H1 (cell line): ENCODE results near the gene TPP1. TPM values are rescaled to one million over a fixed set of nuclear protein-coding genes. Genes with fewer than 3 reads are reported as not detected.
A peak's percentile ranks its signal among the peaks of the same experiment; 100 is the strongest.

Source experiments
- CTCF ChIA-PET: fragments of 300-600 bp; sonication (Branson Sonifier 250); formaldehyde crosslinking; loops from one replicate; lab custom pipeline; 2021; ENCODE audit not compliant: partially characterized antibody; lab: Charles Lee
- POLR2A ChIA-PET: fragments of 300-600 bp; sonication (Branson Sonifier 250); formaldehyde crosslinking; loops from one replicate; lab custom pipeline; 2021; ENCODE audit warnings: inconsistent platforms; ENCODE audit not compliant: partially characterized antibody; lab: Charles Lee
- DNase-seq, 2 experiments: peaks; one replicate each; pipeline versions ENCODE4 v3.0.0 to v3.0.0-alpha.2; 2010 to 2022; ENCODE audit warnings: low spot score in 2 of 2, low read depth in 1 of 2, mixed read lengths in 1 of 2
- FAIRE-seq: peaks from 2 replicates; lab custom pipeline; 2011; peaks lifted over from hg19 to GRCh38; lab: Jason Lieb, UNC
- H2AFZ ChIP-seq: 2 replicates; pipeline ENCODE4 v1.8.1; 2012; ENCODE audit warnings: low read length, inconsistent platforms
- H2AK5ac ChIP-seq: 2 replicates; pipeline ENCODE4 v1.6.1; 2013; ENCODE audit warnings: low read depth, low read length
- H2BK120ac ChIP-seq: replicated peaks from 2 replicates; pipeline ENCODE3; 2013; ENCODE audit warnings: low read depth, low read length, inconsistent platforms
- H2BK12ac ChIP-seq: 2 replicates; pipeline ENCODE4 v1.6.1; 2013; ENCODE audit warnings: low read depth, low read length
- H2BK15ac ChIP-seq: 2 replicates; pipeline ENCODE4 v1.6.1; 2013; ENCODE audit warnings: low read length
- H2BK20ac ChIP-seq: 2 replicates; pipeline ENCODE4 v1.6.1; 2013; ENCODE audit warnings: low read length
- H2BK5ac ChIP-seq: 2 replicates; pipeline ENCODE4 v1.6.1; 2013; ENCODE audit warnings: low read depth, low read length
- H3K14ac ChIP-seq: 2 replicates; pipeline ENCODE4 v1.6.1; 2013; ENCODE audit warnings: inconsistent platforms; ENCODE audit not compliant: insufficient read length
- H3K18ac ChIP-seq: 2 replicates; pipeline ENCODE4 v1.6.1; 2013; ENCODE audit warnings: low read length; ENCODE audit errors: extremely low read depth
- H3K23ac ChIP-seq: 2 replicates; pipeline ENCODE4 v1.6.1; 2013; ENCODE audit warnings: inconsistent platforms; ENCODE audit not compliant: insufficient read length
- H3K23me2 ChIP-seq: 2 replicates; pipeline ENCODE4 v1.6.1; 2013; ENCODE audit warnings: low read depth, low read length
- H3K27ac ChIP-seq: 2 replicates; pipeline ENCODE4 v1.6.1; 2011; ENCODE audit warnings: low read depth, low read length, inconsistent platforms
- H3K27me3 ChIP-seq, 4 experiments: replicated peaks in 1 of 4; 1 replicate in 1 of 4; 2 replicates in 3 of 4; pipeline versions ENCODE4 v1.6.1 to v1.8.1; 2011 to 2013; ENCODE audit warnings: low read length in 3 of 4, mild to moderate bottlenecking in 3 of 4, inconsistent platforms in 2 of 4, mixed read lengths in 2 of 4, moderate library complexity in 1 of 4; ENCODE audit not compliant: control insufficient read depth in 3 of 4, insufficient read depth in 3 of 4; ENCODE audit errors: extremely low read depth in 1 of 4
- H3K36me3 ChIP-seq, 4 experiments: 2 replicates each; pipeline versions ENCODE4 v1.6.1 to v1.8.1; 2011 to 2013; ENCODE audit warnings: mild to moderate bottlenecking in 4 of 4, low read length in 3 of 4, moderate library complexity in 2 of 4, control low read depth in 1 of 4, inconsistent platforms in 1 of 4; ENCODE audit not compliant: insufficient read depth in 4 of 4, control insufficient read depth in 2 of 4
- H3K4ac ChIP-seq: replicated peaks from 2 replicates; pipeline ENCODE3; 2013; ENCODE audit warnings: low read length, low read depth, mixed read lengths, inconsistent platforms; ENCODE audit not compliant: insufficient read length
- H3K4me1 ChIP-seq, 4 experiments: replicated peaks in 1 of 4; 1 replicate in 1 of 4; 2 replicates in 3 of 4; pipeline versions ENCODE4 v1.6.1 to v1.8.1; 2011 to 2013; ENCODE audit warnings: low read length in 3 of 4, inconsistent platforms in 2 of 4, mixed read lengths in 1 of 4; ENCODE audit not compliant: insufficient read depth in 4 of 4, control insufficient read depth in 3 of 4
- H3K4me2 ChIP-seq, 2 experiments: 2 replicates each; pipeline versions ENCODE4 v1.6.1 to v1.8.1; 2011 to 2013; ENCODE audit warnings: low read depth in 2 of 2, low read length in 2 of 2, control low read depth in 1 of 2, inconsistent platforms in 1 of 2, mild to moderate bottlenecking in 1 of 2; ENCODE audit not compliant: insufficient read depth in 1 of 2
- H3K4me3 ChIP-seq, 4 experiments: fragments of 200-600, 300-600 bp in 1 of 4; sonication (generic), shearing (Covaris generic), sonication (Bioruptor Twin) in 1 of 4; 2 replicates each; pipeline versions ENCODE4 v1.5.1 to v1.8.1; 2011 to 2016; ENCODE audit warnings: low read length in 4 of 4, low read depth in 3 of 4, control low read depth in 2 of 4, inconsistent platforms in 2 of 4, mild to moderate bottlenecking in 2 of 4, mixed read lengths in 1 of 4, moderate library complexity in 1 of 4; ENCODE audit not compliant: insufficient read depth in 2 of 4; ENCODE audit errors: extremely low read depth in 1 of 4
- H3K56ac ChIP-seq: replicated peaks from 2 replicates; pipeline ENCODE3; 2013; ENCODE audit warnings: low read depth, mild to moderate bottlenecking, mixed read lengths, low read length, inconsistent platforms; ENCODE audit not compliant: insufficient read length
- H3K79me1 ChIP-seq: 2 replicates; pipeline ENCODE4 v1.6.1; 2013; ENCODE audit warnings: low read depth, low read length, control low read depth
- H3K79me2 ChIP-seq, 2 experiments: 2 replicates each; pipeline versions ENCODE4 v1.6.1 to v1.8.1; 2012 to 2013; ENCODE audit warnings: low read length in 2 of 2, mild to moderate bottlenecking in 2 of 2, inconsistent platforms in 1 of 2; ENCODE audit not compliant: insufficient read depth in 2 of 2, control insufficient read depth in 1 of 2
- H3K9ac ChIP-seq, 4 experiments: replicated peaks in 1 of 4; 1 replicate in 1 of 4; 2 replicates in 3 of 4; pipeline versions ENCODE4 v1.6.1 to v1.8.1; 2011 to 2013; ENCODE audit warnings: low read depth in 3 of 4, low read length in 3 of 4, control low read depth in 2 of 4, mild to moderate bottlenecking in 2 of 4, moderate library complexity in 2 of 4, inconsistent platforms in 1 of 4; ENCODE audit errors: extremely low read depth in 1 of 4
- H3K9me3 ChIP-seq, 2 experiments: 2 replicates each; pipeline versions ENCODE4 v1.6.1 to v1.8.1; 2012 to 2013; ENCODE audit warnings: mild to moderate bottlenecking in 2 of 2, moderate library complexity in 2 of 2, control low read depth in 1 of 2, inconsistent platforms in 1 of 2, low read depth in 1 of 2, low read length in 1 of 2, mixed read lengths in 1 of 2; ENCODE audit not compliant: insufficient read depth in 2 of 2
- H4K20me1 ChIP-seq, 2 experiments: replicated peaks in 1 of 2; 2 replicates each; pipeline versions ENCODE3 to v1.8.1; 2011 to 2013; ENCODE audit warnings: inconsistent platforms in 2 of 2, low read length in 2 of 2, mild to moderate bottlenecking in 1 of 2; ENCODE audit not compliant: insufficient read depth in 2 of 2, control insufficient read depth in 1 of 2
- H4K5ac ChIP-seq: 2 replicates; pipeline ENCODE4 v1.6.1; 2013; ENCODE audit warnings: low read length, low read depth, mixed read lengths, inconsistent platforms; ENCODE audit not compliant: insufficient read length
- H4K8ac ChIP-seq: 2 replicates; pipeline ENCODE4 v1.8.0; 2013; ENCODE audit warnings: mild to moderate bottlenecking, moderate library complexity, low read length, inconsistent platforms; ENCODE audit not compliant: insufficient read depth; ENCODE audit errors: extremely low read depth
- H4K91ac ChIP-seq: replicated peaks from 2 replicates; pipeline ENCODE3; 2013; ENCODE audit warnings: low read length, mixed read lengths, inconsistent platforms; ENCODE audit not compliant: insufficient read length
- EP300 ChIP-seq, 2 experiments: IDR thresholded peaks; 1 replicate in 1 of 2; 2 replicates in 1 of 2; pipeline ENCODE4 v1.6.1; 2011 to 2012; ENCODE audit warnings: low read depth in 2 of 2, low read length in 2 of 2, mild to moderate bottlenecking in 2 of 2, borderline replicate concordance in 1 of 2, inconsistent platforms in 1 of 2, moderate library complexity in 1 of 2
- NRF1 ChIP-seq: IDR thresholded peaks from 2 replicates; pipeline ENCODE4 v1.6.1; 2011; ENCODE audit warnings: mild to moderate bottlenecking, low read depth, low read length, improper control_type of control experiment
- RXRA ChIP-seq: IDR thresholded peaks from 2 replicates; pipeline ENCODE4 v1.6.1; 2011; ENCODE audit warnings: low read depth, mild to moderate bottlenecking, low read length, moderate library complexity; ENCODE audit not compliant: insufficient read depth
- SIN3A ChIP-seq, 2 experiments: IDR thresholded peaks in 1 of 2; conservative IDR thresholded peaks in 1 of 2; 2 replicates each; pipeline ENCODE4 v1.6.1; 2011 to 2012; ENCODE audit warnings: low read length in 2 of 2, improper control_type of control experiment in 1 of 2, low read depth in 1 of 2, mild to moderate bottlenecking in 1 of 2
- TCF12 ChIP-seq: IDR thresholded peaks from 2 replicates; pipeline ENCODE4 v1.6.1; 2011; ENCODE audit warnings: low read depth, mild to moderate bottlenecking, low read length
- WGBS, 2 experiments: shearing (Covaris generic) in 1 of 2; methylation state at CpG; one replicate each; pipeline versions ENCODE4 v1.1.6 to v1.1.7; 2013 to 2015; ENCODE audit warnings: low lambda C conversion rate in 2 of 2, mixed read lengths in 2 of 2, inconsistent platforms in 1 of 2, low coverage in 1 of 2, missing lambda C conversion rate in 1 of 2; ENCODE audit not compliant: insufficient replicate concordance in 2 of 2, insufficient coverage in 1 of 2, insufficient read length in 1 of 2; ENCODE audit errors: extremely low coverage in 1 of 2, missing lambda C conversion rate in 1 of 2; 5-methylcytosine and 5-hydroxymethylcytosine counted together
- polyA plus RNA-seq, 7 experiments: library from polyadenylated mRNA; depleted of rRNA in 3 of 7; stranded (reverse) in 5 of 7; unstranded in 2 of 7; fragments of >200 nt in 5 of 7; fragments of 200-250 nt in 2 of 7; gene quantifications; 1 replicate in 5 of 7; 2 replicates in 1 of 7; 4 replicates in 1 of 7; pipeline versions ENCODE4 v1.2.1 to v1.2.3, GENCODE V29; 2011 to 2013; ENCODE audit warnings: missing spikeins in 2 of 7, mixed read lengths in 2 of 7
- total RNA-seq: library from RNA; stranded (reverse); fragmentation: NEBNext Ultra II Directional; extraction: Animal tissue kit (Norgen Biotek cat#: 25700); gene quantifications from 2 replicates; pipeline ENCODE4 v1.2.1, GENCODE V29; 2021
- TF ChIP-seq, protein P1 (sequence below): IDR thresholded peaks from 2 replicates; pipeline ENCODE4 v1.6.1; 2012; ENCODE audit warnings: inconsistent platforms

TPP1 gene
- total and polyA plus RNA-seq, 2 of the 8 experiments (the other 6 are each of a cell fraction or from before 2014, with no cell fraction given) = 36.1 to 77.5 TPM

DNA sequence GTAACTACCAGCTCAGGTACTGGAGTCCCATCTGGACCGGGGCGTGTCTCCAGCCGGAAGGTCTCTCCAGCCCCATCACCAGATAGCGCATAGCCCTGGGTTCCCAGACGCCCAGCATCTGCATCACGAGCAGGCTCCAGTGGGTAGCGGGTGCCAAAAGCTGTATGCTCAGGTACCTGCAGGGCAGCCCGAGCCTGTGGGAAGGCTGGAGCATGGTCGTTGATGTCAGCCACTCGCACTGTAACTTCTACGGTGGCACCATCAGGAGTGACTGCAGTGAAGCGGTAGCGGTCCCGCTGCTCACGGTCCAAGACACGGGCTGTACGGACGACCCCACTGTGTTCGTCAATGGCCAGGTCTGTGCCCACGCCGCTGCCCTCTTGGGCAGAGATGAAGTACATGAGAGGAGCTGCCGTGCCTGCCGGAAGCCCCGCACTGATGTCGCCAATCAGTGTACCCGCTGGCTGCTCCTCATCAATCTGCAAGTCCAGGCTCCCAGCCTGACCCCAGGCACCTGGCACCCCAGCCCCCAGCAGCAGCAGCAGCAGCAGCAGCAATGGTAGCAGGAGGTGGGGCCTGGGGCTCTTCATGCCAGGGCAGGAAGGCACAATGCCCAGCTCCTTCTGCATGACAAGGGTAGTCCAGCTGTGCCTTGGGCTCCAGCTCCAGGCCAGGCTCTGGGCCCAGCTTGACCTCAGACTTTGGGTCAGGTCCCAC, 21.9 kb upstream of the TPP1 start:
- no peaks in the 10 kb centered on the region; a peak in 1 of 7 replicates for H3K27me3 ChIP-seq
- no peaks in the 10 kb centered on the region for H3K23me2 ChIP-seq
- no peak overlapping the region for H4K91ac ChIP-seq
- H3K79me2 ChIP-seq = no peaks in the 10 kb centered on the region
- POLR2A ChIA-PET = interaction anchor here (0.6 kb wide), 1 partner anchor 145 kb away, joined by 3 read pairs; no protein-coding TSS in a partner anchor
- no peaks in the 10 kb centered on the region for H3K9me3 ChIP-seq
- CTCF ChIA-PET = interaction anchor here (1.1 to 2.7 kb wide), 6 partner anchors 9 to 110 kb away, joined by 3 to 10 read pairs (median 4); partner anchors contain the start of gene TAF10
- no peaks in the 10 kb centered on the region; a peak in 1 of 8 replicates for H3K36me3 ChIP-seq
- no peak overlapping the region for H2BK20ac ChIP-seq
- H2BK12ac ChIP-seq = no peak overlapping the region
- no peak overlapping the region for H2BK120ac ChIP-seq
- no peaks in the 10 kb centered on the region for H3K4me1 ChIP-seq
- H4K20me1 ChIP-seq = peaks cover 0 to 2% of the 10 kb centered on the region in 2 experiments
- DNase-seq (no peak), FAIRE-seq (no peak)
- H3K79me1 ChIP-seq = no peaks in the 10 kb centered on the region
- no peak overlapping the region for H2AFZ ChIP-seq
- 94% methylated on average over 26 of the region's 26 CpGs; no CpG with 5 or more reads in 1 of the 2 experiments for WGBS, 2 experiments
- no peak overlapping the region for H3K18ac ChIP-seq
- H4K5ac ChIP-seq = no peak overlapping the region
- no peak overlapping the region for H3K27ac ChIP-seq
- H3K4ac ChIP-seq = no peak overlapping the region
- H2AK5ac ChIP-seq = no peak overlapping the region
- H3K56ac ChIP-seq = no peak overlapping the region
- no peak overlapping the region for H3K4me2 ChIP-seq
- no peak overlapping the region for H3K14ac ChIP-seq
- H4K8ac ChIP-seq = peak overlapping the region; percentile 30; the same call in 1 of the 2 replicates
- no peak overlapping the region for H2BK5ac ChIP-seq
- H3K9ac ChIP-seq = no peak overlapping the region
- H2BK15ac ChIP-seq = no peak overlapping the region
- H3K4me3 ChIP-seq = no peak overlapping the region
- no peak overlapping the region for H3K23ac ChIP-seq
- TF ChIP-seq NRF1 (no peak), RXRA (no peak), SIN3A (conservative IDR thresholded peaks at IDR 0.05 in 1 of 2, IDR thresholded peaks at IDR 0.05 in 1 of 2; ENCODE audit: low read depth in 1 of 2, low read length in 2 of 2) (no peak), TCF12 (no peak), EP300 (IDR thresholded peaks at IDR 0.05; ENCODE audit: borderline replicate concordance in 1 of 2, low read depth in 2 of 2, low read length in 2 of 2) (no peak)
- TF ChIP-seq, protein P1, sequence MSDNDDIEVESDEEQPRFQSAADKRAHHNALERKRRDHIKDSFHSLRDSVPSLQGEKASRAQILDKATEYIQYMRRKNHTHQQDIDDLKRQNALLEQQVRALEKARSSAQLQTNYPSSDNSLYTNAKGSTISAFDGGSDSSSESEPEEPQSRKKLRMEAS = no peak
